ENCODE data around the gene LANCL1.
A peak's percentile ranks its signal among the peaks of the same experiment; 100 is the strongest.

Gene LANCL1

GRCh38 chr2:210476194-210477128 lies at the start of gene LANCL1:
Gene LANCL1, minus strand, starts transcription at chr2:210476759. Its CDS starts 363 bp downstream, at chr2:210476396.
- DNase-seq (ENCODE audit: low spot score), result peak; percentile 92

GRCh38 chr2:210524533-210524932 lies 48.0 kb upstream of the LANCL1 start:
- no peak for DNase-seq (ENCODE audit: low spot score)

- no peak for DNase-seq (ENCODE audit: low spot score)
Measured at GRCh38 chr2:210523650-210524289, 47.2 kb upstream of the LANCL1 start.

GRCh38 chr2:210522399-210522798 lies 45.8 kb upstream of the LANCL1 start:
- DNase-seq (ENCODE audit: low spot score), result no peak

- no peak for DNase-seq (ENCODE audit: low spot score)
Measured at GRCh38 chr2:210519594-210519993, 43.0 kb upstream of the LANCL1 start.

GRCh38 chr2:210517264-210517663 lies 40.7 kb upstream of the LANCL1 start:
- no peak for DNase-seq (ENCODE audit: low spot score)

GRCh38 chr2:210515911-210516310 lies 39.4 kb upstream of the LANCL1 start:
- no peak for DNase-seq (ENCODE audit: low spot score)

GRCh38 chr2:210503725-210504191 lies 27.2 kb upstream of the LANCL1 start:
- no peak for DNase-seq (ENCODE audit: low spot score)

GRCh38 chr2:210503001-210503623 lies 26.6 kb upstream of the LANCL1 start:
- DNase-seq (ENCODE audit: low spot score), result peak; percentile 53

- no peak for DNase-seq (ENCODE audit: low spot score)
Measured at GRCh38 chr2:210496512-210496911, 20.0 kb upstream of the LANCL1 start.

GRCh38 chr2:210493528-210493927 lies 17.0 kb upstream of the LANCL1 start:
- no peak for DNase-seq (ENCODE audit: low spot score)

- DNase-seq (ENCODE audit: low spot score), result no peak
Measured at GRCh38 chr2:210481601-210482175, 5.1 kb upstream of the LANCL1 start.

GRCh38 chr2:210480764-210481163 lies 4.2 kb upstream of the LANCL1 start:
- no peak for DNase-seq (ENCODE audit: low spot score)

- no peak for DNase-seq (ENCODE audit: low spot score)
Measured at GRCh38 chr2:210480079-210480478, 3.5 kb upstream of the LANCL1 start.

GRCh38 chr2:210478661-210479060 lies 2.1 kb upstream of the LANCL1 start:
- DNase-seq (ENCODE audit: low spot score), result no peak

GRCh38 chr2:210477496-210477895 lies 937 bp upstream of the LANCL1 start:
- peak; percentile 76 for DNase-seq (ENCODE audit: low spot score)

- no peak for DNase-seq (ENCODE audit: low spot score)
Measured at GRCh38 chr2:210475706-210476105, 853 bp downstream of the LANCL1 start.

GRCh38 chr2:210474776-210475175 lies 1.8 kb downstream of the LANCL1 start:
- DNase-seq (ENCODE audit: low spot score), result no peak

- DNase-seq (ENCODE audit: low spot score), result no peak
Measured at GRCh38 chr2:210461401-210461800, 15.2 kb downstream of the LANCL1 start.

GRCh38 chr2:210460322-210461227 lies 16.0 kb downstream of the LANCL1 start:
- DNase-seq (ENCODE audit: low spot score), result no peak

GRCh38 chr2:210459880-210460279 lies 16.7 kb downstream of the LANCL1 start:
- DNase-seq (ENCODE audit: low spot score), result no peak
